HCT116 (cell line): ENCODE results near the gene WWOX. TPM values are rescaled to one million over a fixed set of nuclear protein-coding genes. Genes with fewer than 3 reads are reported as not detected.

Experiments
- ATAC-seq: fragments of 200-7000 bp; cut with Tn5 transposase; 2 replicates; pipeline ENCODE4 v1.9.1; 2020; ENCODE audit warnings: mild to moderate bottlenecking, moderate library complexity
- BruUV-seq: library from RNA; stranded (reverse); fragments of 400-500 nt; replicated peaks from 2 replicates; lab custom pipeline; 2021; lab: Mats Ljungman, UMichigan
- CTCF ChIA-PET: fragments of 300-600 bp; sonication (Branson Sonifier 250); formaldehyde crosslinking; loops from one replicate; lab custom pipeline; 2021; ENCODE audit warnings: antibody characterized with exemption; lab: Charles Lee
- POLR2A ChIA-PET: fragments of 300-600, 350-600 bp; sonication (Branson Sonifier 250); formaldehyde crosslinking; loops from one replicate; lab custom pipeline; 2021; ENCODE audit warnings: antibody characterized with exemption; lab: Charles Lee
- RAD21 ChIA-PET, 2 experiments: fragments of 300-600 bp; sonication (Branson Sonifier 250); formaldehyde crosslinking; loops; one replicate each; lab custom pipeline; 2023; ENCODE audit warnings: low total read pairs in 2 of 2; ENCODE audit not compliant: uncharacterized antibody in 2 of 2, unreplicated experiment in 2 of 2, low non-redundant PET in 1 of 2; lab: Charles Lee
- DNase-seq: peaks from one replicate; pipeline ENCODE4 v3.0.0-alpha.2; 2010; ENCODE audit warnings: low read depth, low spot score
- H2AFZ ChIP-seq: fragments of 200-600 bp; shearing (Covaris generic), sonication (generic); 2 replicates; pipeline ENCODE4 v1.6.1; 2017; ENCODE audit warnings: low read depth, mixed run types, mixed read lengths, antibody characterized with exemption, low read length; ENCODE audit not compliant: poor library complexity, severe bottlenecking
- H3K27ac ChIP-seq: 2 replicates; pipeline ENCODE4 v1.5.1; 2012; ENCODE audit warnings: low read depth, low read length
- H3K27me3 ChIP-seq: fragments of 200-600 bp; sonication (generic); 2 replicates; pipeline ENCODE4 v1.6.1; 2016; ENCODE audit warnings: mixed run types, low read length, mixed read lengths; ENCODE audit not compliant: insufficient read depth
- H3K36me3 ChIP-seq, 2 experiments: fragments of 200-500 bp in 1 of 2; fragments of 200-600 bp in 1 of 2; sonication (Bioruptor generic) in 1 of 2; sonication (generic) in 1 of 2; 2 replicates each; pipeline versions ENCODE4 v1.5.1 to v1.6.1; 2014 to 2016; ENCODE audit warnings: low read length in 2 of 2, inconsistent platforms in 1 of 2, mixed read lengths in 1 of 2, mixed run types in 1 of 2; ENCODE audit not compliant: insufficient read depth in 2 of 2, control insufficient read depth in 1 of 2
- H3K4me1 ChIP-seq, 2 experiments: fragments of 200-600 bp in 1 of 2; sonication (generic) in 1 of 2; 2 replicates each; pipeline versions ENCODE4 v1.5.1 to v1.6.1; 2012 to 2017; ENCODE audit warnings: low read length in 2 of 2, inconsistent platforms in 1 of 2, mild to moderate bottlenecking in 1 of 2, mixed read lengths in 1 of 2, mixed run types in 1 of 2, moderate library complexity in 1 of 2; ENCODE audit not compliant: insufficient read depth in 2 of 2, control insufficient read depth in 1 of 2
- H3K4me2 ChIP-seq: fragments of 200-600 bp; sonication (generic); 2 replicates; pipeline ENCODE4 v1.6.1; 2017; ENCODE audit warnings: mixed run types, low read length, mixed read lengths
- H3K4me3 ChIP-seq, 2 experiments: fragments of 200-600 bp in 1 of 2; sonication (generic) in 1 of 2; replicated peaks in 1 of 2; 2 replicates each; pipeline ENCODE4 v1.5.1; 2011 to 2016; ENCODE audit warnings: low read length in 2 of 2, control low read depth in 1 of 2, low read depth in 1 of 2, mild to moderate bottlenecking in 1 of 2, mixed read lengths in 1 of 2, mixed run types in 1 of 2
- H3K79me2 ChIP-seq: fragments of 200-600 bp; sonication (generic); 2 replicates; pipeline ENCODE4 v1.6.1; 2017; ENCODE audit warnings: mild to moderate bottlenecking, mixed run types, low read length, moderate library complexity, mixed read lengths; ENCODE audit not compliant: insufficient read depth
- H3K9ac ChIP-seq: fragments of 200-600 bp; sonication (generic); 2 replicates; pipeline ENCODE4 v1.6.1; 2016; ENCODE audit warnings: low read length, mixed read lengths
- H3K9me2 ChIP-seq: fragments of 200-600 bp; sonication (generic), shearing (Covaris generic); 2 replicates; pipeline ENCODE4 v1.6.1; 2017; ENCODE audit warnings: mixed run types, mild to moderate bottlenecking, moderate library complexity; ENCODE audit not compliant: insufficient read depth
- H3K9me3 ChIP-seq, 2 experiments: fragments of 200-500 bp in 1 of 2; fragments of 200-600 bp in 1 of 2; sonication (Bioruptor generic) in 1 of 2; sonication (generic) in 1 of 2; 2 replicates each; pipeline ENCODE4 v1.6.1; 2014 to 2017; ENCODE audit warnings: low read length in 2 of 2, mixed read lengths in 2 of 2, inconsistent platforms in 1 of 2, low read depth in 1 of 2, mild to moderate bottlenecking in 1 of 2, mixed run types in 1 of 2, moderate library complexity in 1 of 2; ENCODE audit not compliant: control insufficient read depth in 1 of 2, insufficient read depth in 1 of 2
- H4K20me1 ChIP-seq: fragments of 200-600 bp; sonication (generic), shearing (Covaris generic); 2 replicates; pipeline ENCODE4 v1.6.1; 2017; ENCODE audit warnings: mixed run types, mild to moderate bottlenecking, moderate library complexity; ENCODE audit not compliant: insufficient read depth
- CTCF ChIP-seq, 3 experiments: fragments of 200-600 bp in 1 of 3; sonication (generic) in 1 of 3; IDR thresholded peaks in 2 of 3; conservative IDR thresholded peaks in 1 of 3; 2 replicates each; pipeline ENCODE4 v1.5.1; 2012 to 2017; ENCODE audit warnings: low read depth in 2 of 3, low read length in 2 of 3, antibody characterized with exemption in 1 of 3, borderline replicate concordance in 1 of 3, control low read depth in 1 of 3, mild to moderate bottlenecking in 1 of 3, mixed read lengths in 1 of 3, mixed run types in 1 of 3, moderate library complexity in 1 of 3; ENCODE audit not compliant: insufficient read depth in 1 of 3
- EGR1 ChIP-seq: IDR thresholded peaks from 2 replicates; pipeline ENCODE4 v1.6.1; 2012; ENCODE audit warnings: low read depth
- REST ChIP-seq: IDR thresholded peaks from 2 replicates; pipeline ENCODE4 v1.6.1; 2012; ENCODE audit warnings: low read depth
- SP1 ChIP-seq: IDR thresholded peaks from 2 replicates; pipeline ENCODE4 v1.6.1; 2012; ENCODE audit warnings: low read depth
- ZNF274 ChIP-seq: fragments of 200-500 bp; sonication (Bioruptor generic); IDR thresholded peaks from 2 replicates; pipeline ENCODE4 v1.6.1; 2014; ENCODE audit warnings: mild to moderate bottlenecking, low read depth, low read length, inconsistent platforms
- intact Hi-C: fragments of 100-400 bp; cut with micrococcal nuclease; formaldehyde crosslinking; loops from 2 replicates; pipeline ENCODE4 v1.10.0; 2022
- total RNA-seq: library from RNA; stranded (reverse); gene quantifications from one replicate; pipeline ENCODE4 v1.2.1, GENCODE V29; 2021; ENCODE audit not compliant: unreplicated experiment

WWOX gene
- total RNA-seq, 1 experiment from 2014 or later, result 13.7 TPM

- Histone ChIP-seq H3K4me1 (no peaks in the 10 kb centered on the region), H3K27ac (no peak overlapping the region), H3K36me3 (no peaks in the 10 kb centered on the region), H3K9me2 (no peaks in the 10 kb centered on the region), H4K20me1 (no peaks in the 10 kb centered on the region), H3K4me3 (no peak overlapping the region), H3K79me2 (no peaks in the 10 kb centered on the region), H2AFZ (no peak overlapping the region), H3K9me3 (no peaks in the 10 kb centered on the region), H3K9ac (no peak overlapping the region), H3K27me3 (no peaks in the 10 kb centered on the region), H3K4me2 (no peak overlapping the region)
- ATAC-seq, result no peak
- POLR2A ChIA-PET, result no interaction called here
- CTCF ChIA-PET, result no interaction called here
- no peak for DNase-seq
- intact Hi-C loops, result no loop called here
- RAD21 ChIA-PET, result no interaction called here
- TF ChIP-seq SP1 (no peak), CTCF (IDR thresholded peaks at IDR 0.05 in 2 of 3, conservative IDR thresholded peaks at IDR 0.05 in 1 of 3; ENCODE audit: borderline replicate concordance in 1 of 3, insufficient read depth in 1 of 3, low read depth in 2 of 3, low read length in 2 of 3) (no peak), EGR1 (no peak), ZNF274 (no peak), REST (no peak)
- no TSS peak for BruUV-seq
These were observed 452.7 kb downstream of the WWOX start for GRCh38 chr16:78552106-78552675.
